GM18867 (cell line): ENCODE results near the gene DARS1.
A peak's percentile ranks its signal among the peaks of the same experiment; 100 is the strongest.
"Not testable (repeated sequence)": the region's sequence is repeated elsewhere in the genome, so short reads cannot be mapped to it uniquely, and the experiment has no call there.

Source experiments
- ATAC-seq: cut with Tn5 transposase; IDR thresholded peaks from one replicate; pipeline ENCODE4 v1.9.1; 2021; ENCODE audit warnings: mild to moderate bottlenecking, moderate library complexity; ENCODE audit not compliant: unreplicated experiment

Gene DARS1

DNA sequence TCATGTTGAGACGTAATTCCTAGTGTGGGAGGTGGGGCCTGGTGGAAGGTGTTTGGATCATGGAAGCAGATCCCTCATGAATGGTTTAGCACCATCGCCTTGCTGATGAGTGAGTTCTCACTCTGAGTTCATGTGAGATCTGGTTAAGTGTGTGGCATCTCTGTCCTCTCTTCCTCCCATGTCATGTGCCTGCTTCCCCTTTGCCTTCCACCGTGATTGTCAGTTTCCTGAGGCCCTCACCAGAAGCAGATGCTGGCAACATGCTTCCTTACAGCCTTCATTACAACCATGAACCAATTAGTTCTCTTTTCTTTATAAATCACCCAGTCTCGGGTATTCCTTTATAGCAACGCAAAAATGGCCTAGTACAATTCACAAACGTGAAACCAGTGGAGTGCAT is 94.6 kb downstream of the DARS1 start:
- no peak for ATAC-seq

DNA sequence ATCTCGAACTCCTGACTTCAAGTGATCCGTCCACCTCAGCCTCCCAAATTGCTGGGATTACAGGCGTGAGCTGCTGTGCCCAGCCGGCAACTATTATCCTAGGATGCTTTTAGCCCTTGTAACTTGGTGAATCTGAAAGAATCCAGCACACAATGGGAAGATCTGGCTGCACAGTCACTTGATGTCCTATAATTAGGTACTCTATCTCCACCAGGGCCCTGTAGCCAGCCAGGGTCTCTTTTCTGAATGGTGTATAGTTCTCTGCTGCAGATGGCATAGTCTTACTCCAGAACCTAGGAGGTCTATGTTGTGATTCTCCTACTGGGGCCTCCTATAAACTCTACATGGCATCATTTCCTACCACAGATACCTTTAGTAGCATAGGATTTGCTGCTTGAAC is 95.3 kb downstream of the DARS1 start:
- no peak for ATAC-seq

DNA sequence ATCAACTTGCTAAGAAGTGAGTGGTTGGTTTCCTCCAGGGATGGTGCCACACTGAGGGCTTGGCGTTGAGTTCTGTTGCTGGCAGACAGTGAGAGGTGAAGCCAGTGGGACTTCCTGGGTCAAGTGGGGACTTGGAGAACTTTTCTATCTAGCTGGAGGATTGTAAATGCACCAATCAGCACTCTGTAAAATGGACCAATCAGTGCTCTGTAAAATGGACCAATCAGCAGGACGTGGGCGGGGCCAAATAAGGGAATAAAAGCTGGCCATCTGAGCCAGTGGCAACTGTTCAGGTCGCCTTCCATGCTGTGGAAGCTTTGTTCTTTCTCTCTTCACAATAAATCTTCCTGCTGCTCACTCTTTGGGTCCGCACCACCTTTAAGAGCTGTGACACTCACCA is 96.8 kb downstream of the DARS1 start:
- not testable (repeated sequence) for ATAC-seq

DNA sequence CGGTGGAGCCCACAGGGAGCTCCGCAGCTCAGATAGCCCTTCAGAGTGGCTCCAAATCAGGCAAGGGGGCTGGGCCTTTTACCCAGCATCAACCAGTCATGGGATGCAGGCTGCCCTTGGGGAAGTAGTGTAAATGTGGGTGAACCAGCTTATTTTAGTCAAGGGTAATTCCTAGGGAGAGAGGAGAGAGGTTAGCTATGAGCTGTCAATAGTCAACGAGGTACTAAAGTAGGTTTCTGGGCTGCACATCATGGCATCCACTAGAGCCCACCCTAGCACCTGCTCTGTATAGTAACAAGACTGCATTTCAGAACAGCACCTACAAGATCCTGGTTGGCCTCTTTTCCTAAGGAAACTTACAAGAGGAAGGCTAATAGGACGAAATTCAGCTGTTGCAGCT is 99.7 kb downstream of the DARS1 start:
- no peak for ATAC-seq

DNA sequence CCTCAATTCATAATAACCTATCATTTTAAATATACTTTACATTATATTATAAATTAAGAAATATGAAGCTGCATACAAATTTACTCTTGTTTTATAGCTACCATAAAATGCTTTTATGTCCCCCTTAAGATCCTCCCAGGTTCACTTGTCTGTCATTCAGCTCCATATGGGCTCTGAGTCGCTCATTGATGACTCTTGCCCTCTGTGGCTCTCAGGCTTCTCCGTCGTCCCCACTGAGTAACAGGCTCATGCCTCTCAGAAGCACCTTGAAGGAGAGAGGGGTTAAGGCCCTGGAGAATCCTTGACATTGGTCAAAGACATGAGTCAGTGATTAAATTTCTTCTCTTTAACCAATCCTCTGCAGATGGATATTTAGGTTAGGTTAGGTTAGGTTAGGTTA is 103.0 kb downstream of the DARS1 start:
- ATAC-seq: no peak

DNA sequence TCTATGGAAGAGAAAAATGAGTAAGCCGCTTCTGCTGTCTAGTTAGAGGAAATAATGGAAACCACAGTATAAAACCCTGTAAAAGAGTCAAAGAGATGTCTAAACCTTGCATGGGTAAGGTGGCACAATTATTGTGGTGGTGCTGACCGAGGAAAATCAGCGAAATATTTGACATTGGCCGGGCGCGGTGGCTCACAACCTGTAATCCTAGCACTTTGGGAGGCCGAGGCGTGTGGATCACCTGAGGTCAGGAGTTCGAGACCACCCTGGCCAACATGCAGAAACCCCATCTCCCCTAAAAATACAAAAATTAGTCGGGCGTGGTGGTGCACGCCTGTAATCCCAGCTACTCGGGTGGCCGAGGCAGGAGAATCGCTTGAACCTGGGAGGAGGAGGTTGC is 108.7 kb downstream of the DARS1 start:
- not testable (repeated sequence) for ATAC-seq

DNA sequence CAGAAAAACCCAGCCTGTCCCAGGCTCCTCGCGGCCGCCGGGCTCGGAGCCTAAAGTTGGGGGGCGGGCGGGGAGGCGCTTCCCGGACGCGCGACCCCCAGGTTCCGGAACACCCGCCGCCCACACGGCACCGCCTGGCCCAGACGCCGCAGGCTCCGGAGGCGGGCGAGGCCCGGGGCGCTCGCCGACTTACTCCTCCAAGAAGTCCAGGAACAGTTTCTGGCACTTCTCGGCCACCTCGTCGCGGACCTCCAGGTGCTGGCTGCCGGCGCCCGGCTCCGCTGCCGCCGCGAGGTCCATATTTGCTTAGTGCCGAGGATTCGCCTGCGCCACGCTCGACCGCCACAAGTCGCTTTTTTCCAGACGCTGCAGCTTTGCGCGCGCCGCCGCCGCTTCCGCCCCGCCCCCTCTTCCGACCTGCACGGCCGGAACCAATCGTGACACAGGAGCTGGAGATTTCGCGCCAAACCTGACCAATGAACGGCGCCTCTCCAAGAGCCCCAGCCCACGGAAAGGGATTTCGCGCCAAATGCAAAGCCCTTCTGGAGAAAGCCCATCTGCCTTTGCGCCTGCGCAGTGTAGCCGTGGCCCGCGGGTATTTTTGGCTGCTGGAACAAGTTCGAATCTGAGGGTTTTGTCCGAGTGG is 109.2 kb downstream of the DARS1 start, which contains the start of gene MCM6:
MCM6 (minus strand) TSS at position 378 of the 646 bp plus-strand sequence; CDS start at position 300, 78 bp downstream.
- ATAC-seq: peak; percentile 91

DNA sequence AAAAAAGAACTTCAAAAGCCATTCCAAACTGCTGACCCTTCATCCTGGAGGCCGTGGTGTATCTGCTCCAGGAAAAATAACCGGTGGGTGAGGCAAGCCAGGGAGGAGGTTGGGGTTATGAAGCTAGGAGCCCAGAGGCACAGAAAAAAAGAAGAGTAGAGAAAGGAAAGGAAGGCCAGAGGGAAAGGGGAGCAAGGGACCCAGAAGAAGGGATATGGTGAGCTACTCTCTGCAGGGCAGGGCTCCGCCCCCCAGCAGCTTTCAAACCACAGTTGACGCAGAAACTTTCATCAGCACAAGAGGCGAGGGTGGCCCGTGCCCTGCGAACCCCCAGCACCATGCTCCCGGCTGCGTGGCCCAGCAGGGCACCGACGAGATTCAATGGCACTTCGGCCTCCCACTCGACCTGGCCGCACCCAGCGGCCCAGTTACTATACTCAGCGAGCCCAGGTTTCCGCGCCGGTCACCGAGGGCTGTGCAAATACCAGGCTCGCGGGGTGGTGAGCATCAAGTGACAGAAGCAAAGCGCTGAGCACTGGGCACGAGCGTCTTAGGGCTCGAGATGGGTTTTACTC is 109.8 kb downstream of the DARS1 start:
- peak; percentile 71 for ATAC-seq

DNA sequence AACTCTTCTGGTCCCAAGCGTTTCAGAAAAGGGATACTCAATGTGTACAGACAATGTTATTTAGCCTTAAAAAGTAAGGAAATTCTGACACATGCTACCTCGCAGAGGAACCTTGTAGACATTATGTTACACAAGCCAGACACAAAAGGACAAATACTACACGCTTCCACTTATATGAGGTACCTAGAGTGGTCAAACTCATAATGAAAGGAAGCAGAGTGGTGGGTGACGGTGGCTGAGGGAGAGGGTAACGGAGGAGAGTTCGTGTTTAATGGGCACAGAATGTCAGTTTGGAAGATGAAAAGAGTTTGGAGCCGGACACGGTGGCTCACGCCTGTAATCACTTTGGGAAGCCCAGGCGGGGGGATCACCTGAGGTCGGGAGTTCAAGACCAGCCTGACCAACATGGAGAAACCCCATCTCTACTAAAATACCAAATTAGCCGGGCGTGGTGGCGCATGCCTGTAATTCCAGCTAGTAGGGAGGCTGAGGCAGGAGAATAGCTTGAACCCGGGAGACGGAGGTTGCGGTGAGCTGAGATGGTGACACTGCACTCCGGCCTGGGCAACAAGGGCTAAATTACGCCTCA is 110.6 kb downstream of the DARS1 start:
- no peak for ATAC-seq

DNA sequence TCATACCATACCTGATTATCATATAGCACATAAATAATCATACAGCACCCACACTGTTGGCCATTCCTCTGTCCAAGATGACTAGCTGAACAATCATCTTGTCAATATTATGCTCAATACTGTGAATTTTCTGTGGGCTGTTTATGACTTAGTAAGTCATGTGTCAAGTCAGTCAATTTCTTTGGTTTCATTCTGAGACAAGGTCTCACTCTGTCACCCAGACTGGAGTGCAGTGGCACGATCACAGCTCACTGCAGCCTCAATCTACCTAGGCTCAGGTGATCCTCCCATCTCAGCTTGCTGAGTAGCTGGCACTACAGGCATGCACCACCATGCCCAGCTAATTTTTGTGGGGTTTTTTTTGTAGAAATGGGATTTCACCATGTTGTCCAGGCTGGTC is 114.9 kb downstream of the DARS1 start:
- ATAC-seq: no peak

DNA sequence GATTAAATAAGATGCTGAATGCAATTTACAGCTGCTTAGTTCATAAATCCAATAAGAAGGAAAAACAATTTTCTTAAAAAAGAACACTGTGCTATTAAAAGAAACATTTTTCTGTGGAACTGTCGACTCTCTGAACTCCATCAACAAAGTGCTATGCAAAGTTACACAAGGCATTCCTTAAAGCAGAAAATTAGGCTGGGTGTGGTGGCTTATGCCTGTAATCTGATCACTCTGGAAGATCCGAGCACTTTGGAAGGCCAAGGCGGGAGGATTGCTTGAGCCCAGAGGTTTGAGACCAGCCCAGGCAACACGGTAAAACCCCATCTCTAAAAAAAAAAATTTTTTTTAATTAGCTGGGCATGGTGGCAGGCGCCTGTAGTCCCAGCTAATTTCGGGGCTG is 122.2 kb downstream of the DARS1 start:
- no peak for ATAC-seq

DNA sequence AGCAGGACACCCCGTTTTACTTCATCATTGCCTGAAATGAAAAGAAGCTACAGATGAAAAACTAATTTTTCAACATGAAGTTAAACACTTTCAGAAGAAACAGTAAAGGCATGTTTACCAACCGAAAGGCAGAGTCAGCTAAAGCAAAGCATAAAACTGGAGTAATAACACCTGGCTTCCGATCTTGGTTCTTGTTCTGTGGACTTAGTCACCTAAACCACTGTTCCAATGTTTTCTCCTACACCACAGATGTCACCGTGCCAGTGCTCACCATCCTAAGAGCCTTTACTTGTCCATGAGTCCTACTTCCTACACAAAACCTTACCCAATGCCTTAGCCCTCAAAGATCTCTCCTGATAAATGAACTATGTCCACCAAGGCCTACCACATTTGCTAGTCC is 122.7 kb downstream of the DARS1 start:
- ATAC-seq: no peak
